Right atrium auricular region (tissue), 2 donors: ENCODE data around the gene LRRC18. TPM values are rescaled to one million over a fixed set of nuclear protein-coding genes. Genes with fewer than 3 reads are reported as not detected.

Experiments used
- DNase-seq: peaks from one replicate; pipeline ENCODE4 v3.0.0-alpha.2; 2019; ENCODE audit warnings: low spot score
- H3K27ac ChIP-seq, 2 donors: fragments of 200-600 bp; sonication (generic); 1 replicate in 1 of 2; 2 replicates in 1 of 2; pipeline ENCODE4 v1.5.1; 2016 to 2019
- H3K27me3 ChIP-seq, 2 donors: fragments of 200-600 bp; sonication (generic); one replicate each; pipeline versions ENCODE4 v1.5.1 to v1.6.0; 2017 to 2019
- H3K36me3 ChIP-seq: fragments of 200-600 bp; sonication (generic); one replicate; pipeline ENCODE4 v1.5.1; 2016
- H3K4me1 ChIP-seq, 2 donors: fragments of 200-600 bp; sonication (generic); one replicate each; pipeline versions ENCODE4 v1.5.1 to v1.6.0; 2017 to 2019
- H3K4me3 ChIP-seq, 2 donors: fragments of 200-600 bp; sonication (generic); 1 replicate in 1 of 2; 2 replicates in 1 of 2; pipeline ENCODE4 v1.5.1; 2017 to 2019; ENCODE audit warnings: mild to moderate bottlenecking in 1 of 2, moderate library complexity in 1 of 2
- H3K9me3 ChIP-seq, 2 donors: fragments of 200-600 bp; sonication (generic); one replicate each; pipeline ENCODE4 v1.5.1; 2019
- microRNA-seq, 2 donors: library from miRNA; unstranded; fragments of <30 nt; microRNA quantifications; one replicate each; pipeline ENCODE4, GENCODE V29; 2016 to 2017; ENCODE audit warnings: borderline number of aligned reads in 2 of 2, borderline replicate concordance in 1 of 2
- total RNA-seq, 2 donors: library from RNA; depleted of rRNA; stranded (reverse); fragments of >200 nt; gene quantifications; one replicate each; pipeline ENCODE4 v1.1.0, GENCODE V29; 2016
- TF ChIP-seq, protein P1 (sequence below), 2 donors: fragments of 200-600 bp; sonication (generic); IDR thresholded peaks; one replicate each; pipeline ENCODE4 v1.5.1; 2019; ENCODE audit warnings: antibody characterized with exemption in 2 of 2

LRRC18 gene
- total RNA-seq, 2 donors from 2014 or later = not detected

- no peak for DNase-seq
- H3K27me3 ChIP-seq = no peaks in the 10 kb centered on the region
- H3K27ac ChIP-seq = no peak overlapping the region
- TF ChIP-seq, protein P1, sequence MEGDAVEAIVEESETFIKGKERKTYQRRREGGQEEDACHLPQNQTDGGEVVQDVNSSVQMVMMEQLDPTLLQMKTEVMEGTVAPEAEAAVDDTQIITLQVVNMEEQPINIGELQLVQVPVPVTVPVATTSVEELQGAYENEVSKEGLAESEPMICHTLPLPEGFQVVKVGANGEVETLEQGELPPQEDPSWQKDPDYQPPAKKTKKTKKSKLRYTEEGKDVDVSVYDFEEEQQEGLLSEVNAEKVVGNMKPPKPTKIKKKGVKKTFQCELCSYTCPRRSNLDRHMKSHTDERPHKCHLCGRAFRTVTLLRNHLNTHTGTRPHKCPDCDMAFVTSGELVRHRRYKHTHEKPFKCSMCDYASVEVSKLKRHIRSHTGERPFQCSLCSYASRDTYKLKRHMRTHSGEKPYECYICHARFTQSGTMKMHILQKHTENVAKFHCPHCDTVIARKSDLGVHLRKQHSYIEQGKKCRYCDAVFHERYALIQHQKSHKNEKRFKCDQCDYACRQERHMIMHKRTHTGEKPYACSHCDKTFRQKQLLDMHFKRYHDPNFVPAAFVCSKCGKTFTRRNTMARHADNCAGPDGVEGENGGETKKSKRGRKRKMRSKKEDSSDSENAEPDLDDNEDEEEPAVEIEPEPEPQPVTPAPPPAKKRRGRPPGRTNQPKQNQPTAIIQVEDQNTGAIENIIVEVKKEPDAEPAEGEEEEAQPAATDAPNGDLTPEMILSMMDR (IDR thresholded peaks at IDR 0.05) = no peak
- no peaks in the 10 kb centered on the region for H3K36me3 ChIP-seq
- no peaks in the 10 kb centered on the region for H3K4me1 ChIP-seq
- H3K4me3 ChIP-seq = no peak overlapping the region
- H3K9me3 ChIP-seq = no peaks in the 10 kb centered on the region
These were observed 67.4 kb downstream of the LRRC18 start for GRCh38 chr10:48872234-48872633.

Small RNA genes lying within 50 kb of the gene (microRNA-seq; reads per million reads assigned to microRNA genes)
- 0 reads per million in 2 donors for gene MIR4294

Other genes with a start within 250 kb of the LRRC18 start
- 10 to 100 TPM; 17.6 to 22.7 TPM for gene VSTM4, start 175.7 kb upstream of the LRRC18 start, total RNA-seq
- gene FAM170B, start 194.2 kb upstream of the LRRC18 start, total RNA-seq = not detected
- 10 to 100 TPM; 14.3 to 14.8 TPM for gene TMEM273, start 248.6 kb upstream of the LRRC18 start, total RNA-seq